NCI-H82 (cell line): ENCODE measurements around the gene CD209.
"Not testable (repeated sequence)": the region's sequence is repeated elsewhere in the genome, so short reads cannot be mapped to it uniquely, and the experiment has no call there.

Experiments
- DNase-seq: peaks from one replicate; lab custom pipeline; 2025; lab: John Stamatoyannopoulos, UW

Gene CD209

GRCh38 chr19:7746903-7747884, at the start of gene CD209:
Gene CD209 (minus strand): TSS chr19:7747534. CDS start chr19:7747511, 23 bp downstream.
- DNase-seq, result no peak

DNA sequence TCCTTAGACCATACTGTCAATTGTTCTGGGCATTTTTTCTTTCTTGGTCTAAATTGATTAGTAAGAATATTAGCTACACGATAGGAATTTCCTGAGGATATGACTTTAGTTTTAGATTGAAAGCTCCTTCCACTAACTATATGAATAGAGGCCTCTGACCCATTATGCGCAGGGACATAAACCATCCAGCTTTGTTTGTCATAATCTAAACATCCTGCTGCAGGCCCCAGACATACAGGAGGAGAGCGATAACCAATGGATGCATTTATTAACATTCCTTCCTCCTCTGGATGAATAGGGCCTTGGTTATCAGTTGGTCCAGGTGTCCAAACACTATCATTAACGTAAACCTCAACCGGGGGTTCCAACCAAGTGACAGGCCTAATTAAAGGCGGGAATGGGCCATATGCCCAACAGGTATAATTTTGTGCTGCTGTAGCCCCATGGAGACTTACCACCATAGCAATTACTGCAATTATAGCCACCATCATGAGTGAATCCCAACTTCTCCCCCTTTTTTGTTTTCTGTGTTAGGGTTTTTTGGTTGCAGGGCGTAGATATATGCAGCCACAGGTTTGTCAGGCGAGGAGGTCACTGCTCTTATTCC, 48.3 kb upstream of the CD209 start:
- no peak for DNase-seq

DNA sequence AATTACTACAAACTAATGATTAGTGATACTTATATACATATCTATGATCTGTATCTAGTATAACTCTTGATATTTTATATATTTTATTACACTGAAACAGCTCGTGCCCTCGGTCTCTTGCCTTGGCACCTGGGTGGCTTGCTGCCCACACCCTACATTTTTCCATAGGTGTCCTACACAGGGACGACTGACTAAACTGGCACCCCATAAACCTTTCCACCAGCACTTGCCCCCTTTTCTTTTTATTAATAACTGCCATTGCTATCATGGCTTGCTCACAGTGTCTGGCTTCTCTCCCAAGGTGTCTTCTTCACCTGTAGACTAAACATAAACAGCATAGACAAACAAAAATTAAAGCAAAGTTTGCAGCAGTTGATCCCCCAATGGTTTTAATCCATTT, 46.2 kb upstream of the CD209 start:
- DNase-seq, result no peak

DNA sequence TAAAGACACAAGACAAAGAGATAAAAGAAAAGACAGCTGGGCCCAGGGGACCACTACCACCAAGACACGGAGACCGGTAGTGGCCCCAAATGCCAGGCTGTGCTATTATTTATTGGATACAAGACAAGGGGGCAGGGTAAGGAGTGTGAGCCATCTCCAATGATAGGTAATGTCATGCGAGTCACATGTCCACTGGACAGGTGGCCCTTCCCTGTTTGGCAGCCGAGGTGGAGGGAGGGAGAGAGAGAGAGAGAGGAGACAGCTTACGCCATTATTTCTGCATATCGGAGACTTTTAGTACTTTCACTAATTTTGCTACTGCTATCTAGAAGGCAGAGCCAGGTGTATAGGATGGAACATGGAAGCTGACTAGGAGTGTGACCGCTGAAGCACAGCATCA, 45.4 kb upstream of the CD209 start:
- DNase-seq, result not testable (repeated sequence)

DNA sequence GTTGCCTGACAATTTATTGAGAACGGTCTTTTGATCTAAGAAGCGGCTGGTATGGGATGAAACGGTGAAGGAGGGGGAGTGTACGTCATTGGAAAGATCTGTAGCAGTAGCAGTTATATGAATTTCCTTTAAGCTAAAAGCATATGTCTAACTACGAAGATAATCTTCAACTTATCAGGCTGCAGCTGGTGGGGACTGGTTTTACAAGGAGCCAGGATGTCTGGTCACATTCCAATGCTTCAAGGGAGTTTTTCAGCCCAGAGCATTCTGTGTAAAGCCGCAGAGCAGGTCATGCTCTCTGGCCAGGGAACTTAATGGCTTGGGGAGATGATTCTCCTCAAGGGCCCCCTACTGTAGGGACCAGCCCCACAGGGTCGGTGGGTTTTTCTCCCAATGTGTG, 44.9 kb upstream of the CD209 start:
- DNase-seq, result peak; percentile 24

DNA sequence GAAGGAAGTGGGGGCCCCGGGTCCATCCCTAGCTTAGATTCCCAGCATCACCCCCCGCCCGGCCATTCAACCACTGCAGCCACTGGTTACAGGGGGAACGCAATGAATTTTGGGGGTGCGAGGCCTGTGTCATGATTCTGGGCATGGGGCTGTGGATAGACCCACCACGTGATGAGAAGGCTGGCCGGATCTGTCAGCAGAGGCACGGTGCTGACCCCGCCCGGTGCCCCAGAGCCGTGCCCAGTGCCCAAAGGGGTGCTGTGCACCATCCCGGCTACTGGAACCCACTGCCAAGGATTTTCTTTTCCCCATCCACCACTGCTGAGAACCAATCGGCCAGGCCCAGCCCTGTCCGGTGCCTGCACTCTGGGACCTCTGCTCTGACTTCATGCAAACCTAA, 43.1 kb upstream of the CD209 start:
- DNase-seq, result no peak

GRCh38 chr19:7789447-7789846, 42.1 kb upstream of the CD209 start:
- DNase-seq, result no peak

DNA sequence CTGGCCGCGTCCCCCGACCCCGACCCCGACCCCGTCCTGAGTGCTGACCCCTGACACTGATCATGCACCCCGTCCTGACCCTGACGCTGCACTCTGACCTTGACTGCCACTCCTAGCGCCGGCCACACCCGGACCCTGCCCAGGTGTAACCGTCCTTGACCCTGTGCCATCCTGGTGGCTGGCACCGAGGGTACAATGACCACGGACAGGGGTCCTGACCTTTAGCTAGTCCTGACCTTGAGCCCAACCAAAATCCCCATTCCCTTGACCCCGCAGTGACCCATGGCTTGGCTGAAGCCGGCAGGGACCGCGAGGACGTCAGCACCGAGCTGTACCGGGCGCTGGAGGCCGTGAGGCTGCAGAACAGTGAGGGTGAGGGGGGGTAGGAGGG, 41.6 kb upstream of the CD209 start:
- no peak for DNase-seq

DNA sequence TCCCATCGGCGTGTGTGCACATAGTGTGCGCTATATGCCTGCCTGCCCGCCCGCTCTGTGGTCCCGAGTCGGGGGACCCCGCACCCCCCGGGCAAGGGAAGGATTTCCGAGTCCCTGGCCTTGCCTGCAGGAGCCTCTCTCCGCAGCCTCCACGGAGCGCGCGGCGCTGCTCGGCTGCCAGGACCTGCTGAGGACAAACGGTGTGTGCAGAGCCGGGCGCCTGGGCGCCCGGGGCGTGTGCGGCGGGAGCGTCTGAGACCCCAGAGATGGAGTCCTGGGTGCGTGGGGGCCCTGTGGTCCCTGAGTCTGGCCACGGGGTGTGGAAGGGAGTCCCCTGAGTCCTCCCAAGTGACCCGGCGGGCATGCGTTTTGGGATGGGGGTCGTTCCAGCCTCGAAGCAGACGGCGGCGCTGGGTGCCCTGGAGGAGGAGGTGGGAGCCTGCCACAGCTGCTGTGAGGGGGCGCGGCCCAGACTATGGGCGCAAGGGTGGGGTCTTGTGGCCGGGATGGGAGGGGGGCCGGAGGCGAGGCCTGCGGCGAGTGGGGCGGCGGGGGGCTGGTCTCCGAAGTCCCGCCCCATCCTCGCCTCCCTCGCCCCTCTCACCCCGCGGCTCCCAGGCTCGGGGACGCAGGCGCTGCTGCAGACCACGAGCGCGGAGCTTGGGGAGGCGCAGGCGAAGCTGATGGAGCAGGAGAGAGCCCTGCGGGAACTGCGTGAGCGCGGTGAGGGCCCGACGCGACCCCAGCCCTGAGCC, 41.0 kb upstream of the CD209 start:
- no peak for DNase-seq

DNA sequence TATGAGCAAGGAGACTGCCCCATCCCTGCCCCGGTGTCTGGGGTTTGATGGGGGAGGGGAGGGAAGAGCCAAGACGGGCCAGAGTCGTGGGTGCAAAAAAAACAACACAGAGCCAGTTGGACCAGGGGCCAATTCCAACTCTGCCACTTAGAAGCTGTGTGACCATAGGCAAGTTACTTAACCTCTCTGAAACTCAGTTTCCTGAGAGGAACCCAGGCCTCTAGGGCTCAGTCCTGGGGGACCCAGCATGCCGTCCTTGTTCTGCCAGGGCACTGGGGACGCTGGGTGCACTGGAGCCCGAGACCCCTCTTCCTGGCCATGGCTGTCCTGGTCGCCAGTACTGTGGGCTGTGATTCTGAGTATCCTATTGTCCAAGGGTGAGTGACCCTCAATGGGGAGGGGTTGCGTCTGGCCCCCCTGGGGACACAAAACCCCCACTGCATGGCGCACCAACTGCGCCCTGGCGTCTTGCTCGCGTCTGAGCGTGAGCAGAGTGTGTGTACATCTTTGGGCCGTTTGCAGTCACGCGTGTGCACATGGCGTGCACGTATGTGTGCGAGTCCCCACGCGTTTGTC, 40.4 kb upstream of the CD209 start:
- no peak for DNase-seq

DNA sequence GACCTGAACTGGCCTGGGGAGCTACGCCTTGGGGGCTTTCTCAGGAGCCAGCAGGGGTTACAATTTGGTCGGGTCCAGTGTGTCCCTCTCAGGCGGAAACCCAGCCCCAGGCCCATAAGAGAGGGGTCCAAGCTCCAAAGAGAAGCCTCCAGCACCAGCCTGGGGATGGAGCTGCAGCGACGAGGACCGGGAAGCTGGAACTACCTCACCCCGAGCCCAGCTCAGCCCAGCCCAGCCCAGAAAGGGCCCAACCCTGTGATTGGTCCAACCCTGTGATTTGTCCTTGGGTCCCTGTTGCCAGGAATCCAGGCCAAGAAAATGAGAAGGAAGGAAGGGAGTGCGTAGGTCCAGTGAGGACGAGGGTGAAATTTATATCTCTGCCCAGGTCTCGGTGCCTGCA, 39.8 kb upstream of the CD209 start:
- no peak for DNase-seq

DNA sequence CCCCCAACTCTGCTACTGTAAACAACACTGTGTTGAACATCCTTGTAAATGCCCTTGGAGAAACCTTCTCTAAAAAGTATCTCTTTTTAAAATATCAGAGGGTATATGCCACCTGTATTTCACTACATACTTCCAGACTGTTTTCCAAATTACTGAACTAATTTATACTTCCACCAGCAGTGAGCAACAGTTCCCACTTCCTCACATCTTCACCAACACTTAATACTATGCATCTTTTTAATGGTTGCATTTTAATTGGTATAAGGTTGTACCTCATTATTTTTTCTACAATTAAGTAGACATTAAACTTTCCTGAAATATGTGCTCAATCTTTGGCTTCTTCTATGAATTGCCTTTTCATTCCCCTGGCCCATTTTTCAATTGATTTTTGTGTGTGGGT, 37.5 kb upstream of the CD209 start:
- DNase-seq, result no peak

DNA sequence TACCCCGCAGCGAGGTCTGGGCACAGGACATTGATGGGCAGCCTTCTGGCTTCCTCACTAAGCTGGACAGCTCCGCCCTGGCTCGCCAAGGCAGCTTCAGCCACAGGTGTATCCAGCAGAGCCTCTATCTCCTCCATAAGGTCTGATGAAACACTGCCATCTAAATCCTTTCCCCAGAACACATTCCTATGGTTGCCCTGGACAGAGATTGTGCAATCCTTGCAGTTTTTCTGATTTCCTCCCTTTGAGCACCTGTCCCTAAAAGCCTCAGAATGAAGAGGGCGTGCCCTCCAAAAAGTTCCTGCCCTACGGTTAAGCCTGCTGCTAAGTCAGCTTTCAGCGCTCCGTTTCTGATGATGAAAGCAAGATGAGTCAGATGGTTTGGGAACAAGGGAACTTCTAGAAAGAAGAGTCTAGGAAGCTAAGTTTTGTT, 36.7 kb upstream of the CD209 start:
- no peak for DNase-seq

GRCh38 chr19:7781157-7781556, 33.8 kb upstream of the CD209 start:
- no peak for DNase-seq

DNA sequence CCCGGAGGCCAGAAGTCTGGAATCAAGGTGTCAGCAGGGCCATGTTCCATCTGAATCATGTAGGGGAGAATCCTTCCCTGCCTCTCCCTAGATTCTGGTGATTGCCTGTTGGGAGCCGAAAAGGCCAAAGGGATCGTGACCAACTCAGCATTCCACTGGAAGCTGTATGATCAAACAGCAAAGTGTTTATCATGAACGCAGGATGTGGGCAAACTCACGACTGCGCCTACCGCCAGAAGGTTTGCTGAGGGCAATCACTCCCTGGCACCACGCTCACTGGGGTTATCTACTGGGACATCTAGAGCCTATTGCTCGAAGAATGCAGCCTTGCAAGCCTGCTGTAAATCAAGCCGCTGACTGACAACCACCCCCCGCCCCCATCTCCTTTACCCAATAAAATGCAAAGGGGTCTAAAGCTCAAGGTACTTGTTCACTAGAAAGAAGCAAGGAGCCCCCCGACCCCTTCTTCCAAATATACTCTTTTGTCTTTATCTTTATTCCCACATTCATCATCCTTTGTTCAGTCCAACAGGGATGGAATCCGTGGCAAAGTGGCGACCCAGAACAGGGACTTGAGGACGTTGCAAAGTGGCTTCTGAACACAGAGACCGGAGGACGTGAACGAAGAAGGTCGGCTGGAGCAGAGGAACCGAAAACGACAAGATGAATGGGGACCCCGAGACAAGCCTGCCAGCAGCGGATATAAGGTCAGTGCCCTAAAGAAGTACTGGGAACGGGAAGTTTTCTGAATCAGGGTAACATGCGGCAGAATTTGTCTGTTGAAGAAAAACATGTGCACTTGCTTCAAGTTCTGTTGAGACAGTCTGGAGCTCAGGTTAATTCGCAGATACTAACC, 32.5 kb upstream of the CD209 start:
- DNase-seq, result no peak

DNA sequence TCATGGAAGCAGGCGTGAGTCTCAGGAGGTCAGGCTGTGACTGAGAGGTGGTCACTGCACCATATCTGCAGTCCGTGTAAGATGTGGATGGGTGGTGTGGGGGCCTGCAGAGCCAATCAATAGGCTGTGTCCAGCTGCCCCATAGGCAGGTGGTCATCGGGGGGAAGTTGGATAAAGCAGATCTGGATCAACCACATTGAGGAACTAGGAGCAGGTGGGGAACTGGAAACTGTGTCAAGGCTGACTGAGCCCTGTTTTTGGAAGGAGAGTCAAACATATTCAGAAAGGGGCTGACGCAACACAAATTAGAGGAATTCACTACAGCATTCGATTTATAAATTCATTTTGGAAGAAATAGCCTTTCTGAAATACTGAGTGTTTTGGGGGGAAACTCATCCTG, 30.7 kb upstream of the CD209 start:
- DNase-seq, result no peak

DNA sequence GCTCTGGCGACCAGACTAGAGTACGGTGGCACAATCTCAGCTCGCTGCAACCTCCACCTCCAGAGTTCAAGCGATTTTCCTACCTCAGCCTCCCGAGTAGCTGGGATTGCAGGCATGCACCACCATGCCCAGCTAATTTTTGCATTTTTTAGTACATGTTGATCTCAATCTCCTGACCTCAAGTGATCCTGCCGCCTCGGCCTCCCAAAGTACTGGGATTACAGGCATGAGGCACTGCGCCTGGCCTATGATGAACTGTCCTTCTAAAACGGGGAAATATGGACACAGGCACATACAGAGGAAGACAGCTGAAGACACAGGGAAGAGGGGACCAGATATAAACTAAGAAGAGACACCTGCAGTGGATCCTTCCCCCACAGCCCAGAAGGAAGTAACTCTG, 28.4 kb upstream of the CD209 start:
- DNase-seq, result no peak

- DNase-seq, result no peak
Measured at GRCh38 chr19:7773841-7774240, 26.5 kb upstream of the CD209 start.

- peak; percentile 78 for DNase-seq
Measured at GRCh38 chr19:7772752-7773291, 25.5 kb upstream of the CD209 start.

DNA sequence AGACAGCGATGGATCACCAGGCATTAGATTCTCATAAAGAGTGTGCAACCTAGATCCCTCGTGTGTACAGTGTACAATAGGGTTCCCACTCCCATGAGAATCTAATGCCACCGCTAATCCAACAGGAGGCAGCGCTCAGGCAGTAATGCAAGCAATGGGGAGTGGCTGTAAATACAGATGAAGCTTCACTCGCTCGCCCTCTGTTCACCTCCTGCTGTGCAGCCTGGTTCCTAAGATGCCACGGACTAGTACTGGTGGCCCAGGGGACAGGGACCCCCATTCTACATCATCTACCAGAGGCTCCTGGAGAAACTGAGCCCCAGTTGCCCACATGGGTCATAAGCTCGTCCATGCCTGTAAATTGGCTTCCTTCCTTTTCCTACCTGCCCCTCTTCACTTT, 23.7 kb upstream of the CD209 start:
- no peak for DNase-seq

DNA sequence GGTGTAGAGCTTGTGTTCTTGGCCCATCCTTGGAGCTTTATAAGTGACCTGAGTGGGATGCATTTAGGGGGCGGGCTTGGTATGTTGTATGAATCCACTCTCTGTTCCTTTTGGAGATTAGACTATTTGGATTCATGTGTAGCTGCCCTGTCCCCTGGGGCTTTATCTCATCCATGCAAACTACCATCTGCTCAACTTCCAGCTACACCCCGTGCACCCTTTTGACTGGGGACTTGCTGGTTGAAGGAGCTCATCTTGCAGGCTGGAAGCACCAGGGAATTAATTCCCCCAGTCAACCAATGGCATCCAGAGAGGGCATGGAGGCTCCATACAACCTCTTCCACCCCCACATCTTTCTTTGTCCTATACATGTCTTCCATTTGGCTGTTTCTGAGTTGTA, 21.8 kb upstream of the CD209 start:
- DNase-seq, result peak; percentile 83
